ENCODE measurements around the gene QSER1. TPM values are rescaled to one million over a fixed set of nuclear protein-coding genes. Genes with fewer than 3 reads are reported as not detected.

Gene QSER1
- polyA plus RNA-seq, 1 donor (not counting 4 experiments of a cell fraction or from before 2014, with no cell fraction given) = 14.7 TPM

DNA sequence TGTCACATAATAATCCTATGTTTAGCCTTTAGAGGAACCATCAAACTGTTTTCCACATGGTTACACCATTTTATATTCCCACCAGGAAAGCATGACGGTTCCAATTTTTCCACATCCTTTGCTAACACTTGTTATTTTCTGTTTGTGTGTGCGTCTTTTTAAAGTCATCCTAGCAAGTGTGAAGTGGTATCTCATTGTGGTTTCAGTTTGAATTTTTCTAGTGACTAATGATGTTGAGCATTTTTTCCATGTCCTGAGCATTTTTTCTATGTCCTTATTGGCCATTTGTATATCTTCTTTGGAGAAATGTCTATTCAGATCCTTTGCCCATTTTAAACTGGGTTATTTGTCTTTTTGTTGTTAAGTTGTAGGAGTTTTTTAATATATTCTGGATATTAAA is 69.4 kb downstream of the QSER1 start:
- Histone ChIP-seq H3K27me3 (ENCODE audit: control insufficient read depth, extremely low read depth, insufficient read depth, low read length) (no peaks in the 10 kb centered on the region), H2AFZ (ENCODE audit: control insufficient read depth, low read length) (no peak overlapping the region), H3K9ac (ENCODE audit: control insufficient read depth, extremely low read depth, insufficient read depth, low read length) (no peak overlapping the region), H3K9me1 (ENCODE audit: control insufficient read depth, extremely low read depth, insufficient read depth, low read length) (no peaks in the 10 kb centered on the region), H3K4me1 (ENCODE audit: control insufficient read depth, extremely low read depth, insufficient read depth, low read length) (no peaks in the 10 kb centered on the region), H3K4me3 (ENCODE audit: control insufficient read depth in 2 of 3, extremely low read depth in 1 of 3, insufficient read depth in 2 of 3, low read depth in 1 of 3, low read length in 3 of 3) (no peak overlapping the region), H3K79me2 (ENCODE audit: control insufficient read depth, insufficient read depth, low read length) (no peaks in the 10 kb centered on the region), H3K4me2 (ENCODE audit: control insufficient read depth, extremely low read depth, insufficient read depth, low read depth, low read length) (no peak overlapping the region), H3K36me3 (ENCODE audit: control insufficient read depth in 2 of 2, extremely low read depth in 1 of 2, insufficient read depth in 2 of 2, low read length in 2 of 2) (peaks cover 5 to 6% of the 10 kb centered on the region in 2 experiments), H4K20me1 (ENCODE audit: control insufficient read depth, extremely low read depth, insufficient read depth, low read length) (no peaks in the 10 kb centered on the region), H3K9me3 (ENCODE audit: control insufficient read depth, low read depth, low read length) (no peaks in the 10 kb centered on the region), H3K27ac (ENCODE audit: control insufficient read depth, insufficient read depth, low read length) (no peak overlapping the region)
- DNase-seq (ENCODE audit: low read depth, low spot score) (no peak), FAIRE-seq (no peak)
- no peak for TF ChIP-seq EZH2 (IDR thresholded peaks at IDR 0.05; ENCODE audit: low read length)
- TF ChIP-seq, protein P1, sequence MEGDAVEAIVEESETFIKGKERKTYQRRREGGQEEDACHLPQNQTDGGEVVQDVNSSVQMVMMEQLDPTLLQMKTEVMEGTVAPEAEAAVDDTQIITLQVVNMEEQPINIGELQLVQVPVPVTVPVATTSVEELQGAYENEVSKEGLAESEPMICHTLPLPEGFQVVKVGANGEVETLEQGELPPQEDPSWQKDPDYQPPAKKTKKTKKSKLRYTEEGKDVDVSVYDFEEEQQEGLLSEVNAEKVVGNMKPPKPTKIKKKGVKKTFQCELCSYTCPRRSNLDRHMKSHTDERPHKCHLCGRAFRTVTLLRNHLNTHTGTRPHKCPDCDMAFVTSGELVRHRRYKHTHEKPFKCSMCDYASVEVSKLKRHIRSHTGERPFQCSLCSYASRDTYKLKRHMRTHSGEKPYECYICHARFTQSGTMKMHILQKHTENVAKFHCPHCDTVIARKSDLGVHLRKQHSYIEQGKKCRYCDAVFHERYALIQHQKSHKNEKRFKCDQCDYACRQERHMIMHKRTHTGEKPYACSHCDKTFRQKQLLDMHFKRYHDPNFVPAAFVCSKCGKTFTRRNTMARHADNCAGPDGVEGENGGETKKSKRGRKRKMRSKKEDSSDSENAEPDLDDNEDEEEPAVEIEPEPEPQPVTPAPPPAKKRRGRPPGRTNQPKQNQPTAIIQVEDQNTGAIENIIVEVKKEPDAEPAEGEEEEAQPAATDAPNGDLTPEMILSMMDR (optimal IDR thresholded peaks at IDR 0.05 in 1 of 3, IDR thresholded peaks at IDR 0.05 in 1 of 3, conservative IDR thresholded peaks at IDR 0.05 in 1 of 3; ENCODE audit: extremely low read depth in 1 of 3, insufficient read depth in 2 of 3, low read length in 3 of 3) = no peak
- dilution Hi-C loops (cut with MboI; ENCODE audit: extremely low pct_ligation_motif_present, low sequenced_read_pairs) = no loop called here

DNA sequence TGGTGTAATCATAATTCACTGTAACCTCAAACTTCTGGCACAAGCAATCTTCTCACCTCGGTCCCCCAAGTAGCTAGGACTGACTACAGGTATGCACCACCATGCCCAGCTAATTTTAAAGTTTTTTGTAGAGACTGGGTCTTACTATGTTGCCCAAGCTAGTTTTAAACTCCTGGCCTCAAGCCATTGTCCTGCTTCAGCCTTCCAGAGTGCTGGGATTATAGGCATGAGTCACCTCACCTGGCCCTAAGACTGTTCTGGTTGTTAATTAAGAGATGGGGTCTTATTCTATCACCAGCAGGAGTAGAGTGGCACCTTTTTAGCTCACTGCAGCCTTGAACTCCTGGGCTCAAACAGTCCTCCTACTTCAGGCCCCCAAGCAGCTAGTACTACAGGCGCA is 71.1 kb downstream of the QSER1 start:
- H3K9me1 ChIP-seq (ENCODE audit: control insufficient read depth, extremely low read depth, insufficient read depth, low read length) = no peaks in the 10 kb centered on the region
- H3K4me3 ChIP-seq (ENCODE audit: control insufficient read depth in 2 of 3, extremely low read depth in 1 of 3, insufficient read depth in 2 of 3, low read depth in 1 of 3, low read length in 3 of 3) = no peak overlapping the region
- H3K79me2 ChIP-seq (ENCODE audit: control insufficient read depth, insufficient read depth, low read length) = no peaks in the 10 kb centered on the region
- no peak overlapping the region for H3K9ac ChIP-seq (ENCODE audit: control insufficient read depth, extremely low read depth, insufficient read depth, low read length)
- no peaks in the 10 kb centered on the region for H3K27me3 ChIP-seq (ENCODE audit: control insufficient read depth, extremely low read depth, insufficient read depth, low read length)
- no peak for FAIRE-seq
- H2AFZ ChIP-seq (ENCODE audit: control insufficient read depth, low read length) = no peak overlapping the region
- DNase-seq (ENCODE audit: low read depth, low spot score) = no peak
- H3K4me1 ChIP-seq (ENCODE audit: control insufficient read depth, extremely low read depth, insufficient read depth, low read length) = no peaks in the 10 kb centered on the region
- H3K9me3 ChIP-seq (ENCODE audit: control insufficient read depth, low read depth, low read length) = no peaks in the 10 kb centered on the region
- H3K36me3 ChIP-seq (ENCODE audit: control insufficient read depth in 2 of 2, extremely low read depth in 1 of 2, insufficient read depth in 2 of 2, low read length in 2 of 2) = peaks cover 3% of the 10 kb centered on the region in 2 experiments
- H3K4me2 ChIP-seq (ENCODE audit: control insufficient read depth, extremely low read depth, insufficient read depth, low read depth, low read length) = no peak overlapping the region
- TF ChIP-seq, protein P1 (optimal IDR thresholded peaks at IDR 0.05 in 1 of 3, IDR thresholded peaks at IDR 0.05 in 1 of 3, conservative IDR thresholded peaks at IDR 0.05 in 1 of 3; ENCODE audit: extremely low read depth in 1 of 3, insufficient read depth in 2 of 3, low read length in 3 of 3) = no peak
- TF ChIP-seq EZH2 (IDR thresholded peaks at IDR 0.05; ENCODE audit: low read length) = no peak
- no peaks in the 10 kb centered on the region for H4K20me1 ChIP-seq (ENCODE audit: control insufficient read depth, extremely low read depth, insufficient read depth, low read length)
- H3K27ac ChIP-seq (ENCODE audit: control insufficient read depth, insufficient read depth, low read length) = no peak overlapping the region
- dilution Hi-C loops (cut with MboI; ENCODE audit: extremely low pct_ligation_motif_present, low sequenced_read_pairs) = no loop called here

All from keratinocyte (primary cell).